Left renal cortex interstitium (tissue), 4 donors: Measurements from ENCODE around the gene PLBD2. TPM values are rescaled to one million over a fixed set of nuclear protein-coding genes. Genes with fewer than 3 reads are reported as not detected.

Experiments
- DNase-seq, 4 donors: peaks; one replicate each; pipeline ENCODE4 v3.0.0-alpha.2; 2013; ENCODE audit warnings: low read depth in 4 of 4, low spot score in 2 of 4, missing footprints in 1 of 4
- polyA plus RNA-seq, 4 donors: library from polyadenylated mRNA; unstranded; fragments of 120-200 nt; gene quantifications; one replicate each; pipeline ENCODE4 v1.2.1, GENCODE V29; 2013; ENCODE audit not compliant: insufficient read length in 4 of 4

Gene PLBD2
- polyA plus RNA-seq, 4 donors: 15.4 to 23.4 (median 18.2) TPM

GRCh38 chr12:113438523-113439300 lies 80.3 kb downstream of the PLBD2 start:
- no peak for DNase-seq

GRCh38 chr12:113439301-113439597 lies 80.9 kb downstream of the PLBD2 start:
- no peak for DNase-seq

GRCh38 chr12:113439606-113440030 lies 81.2 kb downstream of the PLBD2 start:
- DNase-seq: no peak

GRCh38 chr12:113440336-113440735 lies 81.9 kb downstream of the PLBD2 start:
- no peak for DNase-seq

Other genes starting within 250 kb of the PLBD2 start
- gene RASAL1, start 222.8 kb upstream of the PLBD2 start, polyA plus RNA-seq: 10 to 100 TPM in 2 of 4 donors, 1 to 10 TPM in 2; 8.2 to 14.7 (median 10.5) TPM
- gene CFAP73, start 208.9 kb upstream of the PLBD2 start, polyA plus RNA-seq: 1 to 10 TPM in 3 of 4 donors, under 1 TPM in 1; 0.76 to 2.5 (median 1.9) TPM
- 10 to 100 TPM; 65.9 to 94.7 (median 85.8) TPM for gene DDX54, start 173.1 kb upstream of the PLBD2 start, polyA plus RNA-seq
- 10 to 100 TPM; 14.7 to 20.1 (median 17.9) TPM for gene RITA1, start 172.9 kb upstream of the PLBD2 start, polyA plus RNA-seq
- 10 to 100 TPM; 25.0 to 49.6 (median 37.6) TPM for gene TPCN1, start 137.1 kb upstream of the PLBD2 start, polyA plus RNA-seq
- 10 to 100 TPM; 12.3 to 18.8 (median 14.7) TPM for gene SLC8B1, start 23.5 kb upstream of the PLBD2 start, polyA plus RNA-seq
- gene SDS, start 45.3 kb downstream of the PLBD2 start, polyA plus RNA-seq: under 1 TPM; 0.17 to 0.44 (median 0.35) TPM
- gene SDSL, start 63.8 kb downstream of the PLBD2 start, polyA plus RNA-seq: 10 to 100 TPM; 13.6 to 15.7 (median 14.3) TPM
- under 1 TPM in 1 of 4 donors, not detected in 3; 0.03 TPM for gene LHX5, start 113.3 kb downstream of the PLBD2 start, polyA plus RNA-seq